Body of pancreas (tissue), 4 donors: ENCODE measurements around the gene CFHR2.

Source experiments
- CTCF ChIP-seq, 7 experiments: fragments of 450-650 bp in 4 of 7; fragments of 200-600 bp in 3 of 7; sonication (generic) in 3 of 7; IDR thresholded peaks; one replicate each; pipeline ENCODE4 v1.5.1; 2016 to 2019; ENCODE audit warnings: antibody characterized with exemption in 7 of 7
- POLR2A ChIP-seq, 3 donors: fragments of 450-650 bp; IDR thresholded peaks; one replicate each; pipeline ENCODE4 v1.6.1; 2016; ENCODE audit warnings: antibody characterized with exemption in 3 of 3, mild to moderate bottlenecking in 2 of 3

DNA sequence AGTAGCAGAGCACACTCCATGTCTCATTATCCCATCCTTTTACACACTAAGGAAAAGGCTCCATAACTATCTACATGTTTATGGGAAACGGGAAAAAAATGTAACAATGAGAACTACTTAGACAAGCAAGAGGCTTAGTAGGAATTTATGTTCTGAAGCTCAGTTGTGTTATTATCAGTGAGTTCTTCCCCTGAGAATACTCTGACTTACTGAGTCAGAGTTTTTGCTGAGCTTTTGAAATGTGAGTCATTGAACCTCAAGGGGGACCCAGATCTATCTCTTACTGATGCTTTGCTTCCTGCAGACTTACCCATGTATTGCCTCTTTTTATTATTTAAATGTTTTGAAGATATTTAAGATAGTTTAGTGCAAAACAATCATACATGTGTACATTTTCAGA, 53.9 kb downstream of the CFHR2 start:
- TF ChIP-seq CTCF (IDR thresholded peaks at IDR 0.05) (no peak), POLR2A (IDR thresholded peaks at IDR 0.05) (no peak)
